Activated effector memory CD4-positive, alpha-beta T cell treated with Interleukin-2 at 50 U/mL for 16 hours (primary cell): Measurements from ENCODE around the gene ANKRD40CL.

Experiments
- DNase-seq: peaks from one replicate; pipeline ENCODE4 v3.0.0-alpha.2; 2020

The ANKRD40CL gene

GRCh38 chr17:50785946-50786570, 18.7 kb upstream of the ANKRD40CL start:
- no peak for DNase-seq

- no peak for DNase-seq
Observed at GRCh38 chr17:50785126-50785525, 17.8 kb upstream of the ANKRD40CL start.

GRCh38 chr17:50783905-50784304, 16.6 kb upstream of the ANKRD40CL start:
- DNase-seq = no peak

GRCh38 chr17:50783193-50783660, 15.9 kb upstream of the ANKRD40CL start:
- DNase-seq = peak; percentile 61

- DNase-seq = no peak
Observed at GRCh38 chr17:50781167-50781566, 13.8 kb upstream of the ANKRD40CL start.

- DNase-seq = peak; percentile 49
Observed at GRCh38 chr17:50779747-50780353, 12.5 kb upstream of the ANKRD40CL start.

GRCh38 chr17:50778988-50779387, 11.7 kb upstream of the ANKRD40CL start:
- no peak for DNase-seq

GRCh38 chr17:50778471-50778870, 11.2 kb upstream of the ANKRD40CL start:
- DNase-seq = no peak

GRCh38 chr17:50775926-50776325, 8.6 kb upstream of the ANKRD40CL start:
- no peak for DNase-seq

GRCh38 chr17:50774225-50774803, 7.0 kb upstream of the ANKRD40CL start:
- no peak for DNase-seq

GRCh38 chr17:50771991-50772785, 4.9 kb upstream of the ANKRD40CL start:
- no peak for DNase-seq

- no peak for DNase-seq
Observed at GRCh38 chr17:50770346-50770745, 3.0 kb upstream of the ANKRD40CL start.

- no peak for DNase-seq
Observed at GRCh38 chr17:50769884-50770283, 2.6 kb upstream of the ANKRD40CL start.

- DNase-seq = no peak
Observed at GRCh38 chr17:50768346-50768761, 1.0 kb upstream of the ANKRD40CL start.

- DNase-seq = no peak
Observed at GRCh38 chr17:50767030-50767429, 288 bp downstream of the ANKRD40CL start.

GRCh38 chr17:50766222-50767023, 895 bp downstream of the ANKRD40CL start:
- no peak for DNase-seq

GRCh38 chr17:50765454-50766221, 1.7 kb downstream of the ANKRD40CL start:
- DNase-seq = no peak

- DNase-seq = no peak
Observed at GRCh38 chr17:50764734-50765149, 2.6 kb downstream of the ANKRD40CL start.

- DNase-seq = no peak
Observed at GRCh38 chr17:50763716-50764475, 3.4 kb downstream of the ANKRD40CL start.

- DNase-seq = no peak
Observed at GRCh38 chr17:50762177-50762576, 5.1 kb downstream of the ANKRD40CL start.

GRCh38 chr17:50758989-50759544, 8.3 kb downstream of the ANKRD40CL start:
- no peak for DNase-seq
